ENCODE measurements around the gene GRAP2.
"Not testable (repeated sequence)": the region's sequence is repeated elsewhere in the genome, so short reads cannot be mapped to it uniquely, and the experiment has no call there.

The GRAP2 gene

GRCh38 chr22:39897841-39898240, 3.0 kb upstream of the GRAP2 start:
- no peak for DNase-seq (ENCODE audit: low spot score)

DNA sequence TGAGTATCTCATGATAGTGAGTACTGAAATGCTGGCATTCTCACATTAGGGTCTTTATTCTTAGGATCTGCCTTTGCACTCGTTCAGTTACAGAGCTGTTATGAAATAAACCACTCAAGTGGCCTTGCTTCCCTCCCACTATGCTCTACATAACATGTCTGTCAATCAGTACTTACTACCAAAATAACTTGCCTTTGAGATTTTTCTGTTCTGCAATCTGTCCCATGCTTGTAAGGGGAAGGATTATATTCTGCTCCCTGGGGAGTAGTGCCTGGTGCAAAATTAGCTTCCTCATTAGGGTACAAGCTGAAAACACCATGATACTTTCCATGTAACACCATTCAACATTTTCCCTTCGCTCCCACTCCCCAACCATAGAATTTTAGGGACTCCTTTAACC, 1.9 kb upstream of the GRAP2 start:
- no peak for DNase-seq (ENCODE audit: low spot score)

GRCh38 chr22:39901565-39902146, 772 bp downstream of the GRAP2 start:
- DNase-seq (ENCODE audit: low spot score): no peak

DNA sequence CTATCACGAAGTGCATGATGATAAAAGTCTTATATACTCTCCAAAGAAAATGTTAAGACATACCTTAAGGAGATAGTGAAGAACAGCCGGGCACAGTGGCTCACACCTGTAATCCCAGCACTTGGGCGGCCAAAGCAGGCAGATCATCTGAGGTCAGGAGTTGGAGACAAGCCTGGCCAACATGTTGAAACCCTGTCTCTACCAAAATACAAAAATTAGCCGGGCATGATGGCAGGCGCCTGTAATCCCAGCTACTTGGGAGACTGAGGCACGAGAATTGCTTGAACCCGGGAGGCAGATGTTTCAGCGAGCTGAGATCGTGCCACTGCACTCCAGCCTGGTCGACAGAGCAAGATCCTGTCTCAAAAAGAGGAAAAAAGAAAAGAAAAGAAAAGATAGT, 3.1 kb downstream of the GRAP2 start:
- not testable (repeated sequence) for DNase-seq (ENCODE audit: low spot score)

- no peak for DNase-seq (ENCODE audit: low spot score)
Observed at GRCh38 chr22:39904862-39905261, 4.0 kb downstream of the GRAP2 start.

DNA sequence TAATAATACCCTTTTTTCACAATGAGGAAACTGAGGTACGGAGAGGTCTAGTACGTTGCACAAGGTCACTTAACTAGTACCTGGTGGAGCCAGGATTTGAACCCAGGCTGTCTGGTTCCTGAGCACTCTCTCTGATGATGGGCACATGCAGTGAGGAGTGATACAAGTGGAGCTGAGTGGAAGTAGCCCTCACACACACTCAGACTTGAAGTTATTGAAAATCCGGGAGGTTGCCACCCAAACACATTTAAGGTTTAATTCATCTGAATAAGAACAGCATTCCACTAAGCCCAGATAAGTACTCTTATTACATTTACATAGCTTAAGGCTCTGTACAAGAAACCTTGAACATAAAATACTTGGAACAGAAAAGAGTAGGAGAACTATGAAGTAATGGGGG, 4.8 kb downstream of the GRAP2 start:
- DNase-seq (ENCODE audit: low spot score): no peak

- no peak for DNase-seq (ENCODE audit: low spot score)
Observed at GRCh38 chr22:39906207-39906606, 5.3 kb downstream of the GRAP2 start.

DNA sequence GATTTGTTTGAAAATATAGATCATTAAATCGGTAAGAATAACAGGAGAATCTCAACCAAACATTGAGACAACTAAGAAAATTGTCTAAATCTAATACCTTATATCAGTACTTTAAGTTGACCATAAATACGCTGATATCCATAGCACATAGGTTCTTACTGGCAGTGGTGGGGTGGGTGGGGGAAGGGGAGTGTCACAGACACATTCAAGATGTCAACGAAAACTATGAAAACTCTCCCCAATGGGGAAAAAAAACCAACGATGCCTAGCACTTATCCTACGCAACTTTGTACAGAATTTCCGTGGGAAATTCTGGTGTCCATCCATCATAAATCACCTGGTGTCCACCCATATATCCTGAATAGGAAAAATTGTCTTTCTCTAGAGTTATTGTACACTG, 6.2 kb downstream of the GRAP2 start:
- no peak for DNase-seq (ENCODE audit: low spot score)

GRCh38 chr22:39907605-39908097, 6.8 kb downstream of the GRAP2 start:
- no peak for DNase-seq (ENCODE audit: low spot score)

DNA sequence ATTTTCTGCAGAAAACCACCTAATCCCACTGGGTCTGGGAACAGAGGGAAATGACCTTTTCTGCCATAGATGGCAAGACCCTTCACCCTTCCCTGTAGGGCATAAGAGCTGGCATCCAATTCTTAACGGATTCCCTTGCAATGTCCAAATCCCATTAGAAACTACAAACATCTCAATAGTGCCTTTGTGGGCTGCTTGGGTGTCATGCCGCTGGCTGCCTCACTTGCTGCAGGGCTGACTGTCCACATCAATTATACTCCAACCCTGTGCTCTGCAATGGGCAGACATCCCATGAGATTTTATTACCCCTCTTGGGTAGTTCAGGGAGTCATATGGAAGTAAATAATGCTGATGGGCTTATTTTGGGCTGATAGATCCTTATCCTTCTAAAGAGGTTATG, 7.3 kb downstream of the GRAP2 start:
- DNase-seq (ENCODE audit: low spot score): no peak

- DNase-seq (ENCODE audit: low spot score): no peak
Observed at GRCh38 chr22:39908737-39909136, 7.9 kb downstream of the GRAP2 start.

DNA sequence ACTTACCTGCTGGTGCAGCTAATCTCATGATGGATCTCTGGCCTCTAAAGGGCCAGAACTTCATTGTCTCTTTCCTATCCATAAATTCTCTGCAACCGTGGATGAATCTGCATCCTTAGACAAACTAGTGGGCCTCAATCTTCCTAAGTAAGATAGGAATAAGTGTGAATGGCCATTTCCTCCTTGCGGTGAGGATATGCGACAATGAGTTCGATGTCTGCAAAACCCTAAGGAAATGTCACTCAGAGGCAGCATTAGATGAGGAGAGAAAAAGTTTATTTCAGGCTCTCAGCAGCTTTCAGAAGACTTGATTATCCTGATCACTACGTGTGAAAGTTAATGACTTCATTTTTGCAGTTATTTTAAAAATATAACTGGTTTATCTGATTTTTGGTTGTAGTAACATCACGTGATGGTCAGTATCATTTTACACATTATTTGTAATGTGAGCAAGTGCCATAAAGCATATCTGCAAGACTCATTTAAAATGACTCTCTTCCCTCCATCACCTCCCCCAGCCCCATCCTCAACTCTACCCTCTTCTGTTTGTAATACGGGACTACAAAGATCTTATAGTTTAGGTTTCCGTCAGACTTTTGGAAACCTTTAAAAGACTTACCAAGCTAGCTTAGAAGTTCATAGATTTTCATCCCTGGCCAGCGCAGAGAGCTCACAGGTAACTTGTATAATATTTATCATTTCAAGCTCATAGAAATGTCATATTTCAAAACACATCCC, 10.2 kb downstream of the GRAP2 start:
- DNase-seq (ENCODE audit: low spot score): no peak

DNA sequence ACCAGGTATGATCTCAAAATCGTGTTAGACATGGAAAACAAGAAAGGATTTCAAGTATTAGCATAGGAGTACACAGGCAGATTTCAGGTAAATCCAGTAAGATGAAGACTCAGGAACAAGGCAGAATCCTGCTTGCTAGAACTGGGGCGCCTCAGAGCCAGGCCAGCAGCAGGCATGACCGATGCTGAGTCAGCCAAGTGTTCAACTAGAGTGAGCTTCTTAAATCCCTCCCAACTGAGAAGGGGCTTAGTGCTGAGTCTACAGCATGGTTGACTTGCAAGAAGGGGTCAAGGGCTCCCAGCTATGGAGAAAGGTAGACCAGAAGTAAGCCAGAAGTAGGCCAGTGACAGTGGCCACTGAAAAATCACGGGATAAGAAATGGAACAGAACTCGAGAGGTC, 12.4 kb downstream of the GRAP2 start:
- DNase-seq (ENCODE audit: low spot score): no peak

GRCh38 chr22:39913886-39914285, 13.0 kb downstream of the GRAP2 start:
- no peak for DNase-seq (ENCODE audit: low spot score)

- no peak for DNase-seq (ENCODE audit: low spot score)
Observed at GRCh38 chr22:39914584-39914983, 13.7 kb downstream of the GRAP2 start.

GRCh38 chr22:39915295-39915726, 14.4 kb downstream of the GRAP2 start:
- DNase-seq (ENCODE audit: low spot score): no peak

DNA sequence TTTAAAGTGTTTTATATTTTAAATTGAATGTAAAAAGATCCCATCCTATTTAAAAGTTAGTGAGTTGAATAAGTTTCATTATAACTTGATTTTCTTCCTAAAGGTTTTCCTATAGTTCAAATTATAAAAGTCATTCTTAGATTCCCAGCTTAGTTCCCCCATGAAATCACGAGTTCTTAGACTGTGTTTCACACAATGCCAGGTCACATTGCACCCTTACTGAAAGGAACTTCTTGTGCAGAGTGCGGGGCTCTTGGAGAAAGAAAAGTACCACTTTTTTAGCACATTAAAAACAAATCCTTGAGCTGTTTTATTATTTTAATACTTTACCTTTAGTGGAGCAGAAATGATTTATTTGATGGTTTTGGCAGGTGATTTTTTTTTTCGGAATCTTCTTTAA, 15.6 kb downstream of the GRAP2 start:
- no peak for DNase-seq (ENCODE audit: low spot score)

DNA sequence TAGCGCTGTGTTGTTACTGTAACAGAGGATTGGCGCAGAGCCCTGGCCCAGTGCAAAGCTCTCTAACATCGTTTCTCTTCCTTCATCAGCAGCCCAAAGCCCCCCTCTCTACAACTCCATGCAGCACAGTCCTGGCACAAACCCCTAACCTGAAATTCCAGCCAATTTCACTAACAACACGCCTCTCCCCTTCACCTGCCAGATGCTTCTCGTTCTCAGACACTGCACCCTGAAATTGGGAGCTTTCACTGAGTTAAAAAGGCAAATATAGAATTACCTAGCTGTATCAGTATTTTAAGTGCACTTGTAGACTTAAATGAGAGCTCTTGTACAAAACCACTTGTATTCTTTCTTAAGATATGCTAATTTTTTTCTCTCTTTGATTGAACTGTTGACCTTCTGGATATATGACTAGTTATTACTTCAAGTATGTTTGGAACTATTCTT, 16.3 kb downstream of the GRAP2 start:
- DNase-seq (ENCODE audit: low spot score): no peak

GRCh38 chr22:39917776-39918495, 17.1 kb downstream of the GRAP2 start:
- peak; percentile 36 for DNase-seq (ENCODE audit: low spot score)

DNA sequence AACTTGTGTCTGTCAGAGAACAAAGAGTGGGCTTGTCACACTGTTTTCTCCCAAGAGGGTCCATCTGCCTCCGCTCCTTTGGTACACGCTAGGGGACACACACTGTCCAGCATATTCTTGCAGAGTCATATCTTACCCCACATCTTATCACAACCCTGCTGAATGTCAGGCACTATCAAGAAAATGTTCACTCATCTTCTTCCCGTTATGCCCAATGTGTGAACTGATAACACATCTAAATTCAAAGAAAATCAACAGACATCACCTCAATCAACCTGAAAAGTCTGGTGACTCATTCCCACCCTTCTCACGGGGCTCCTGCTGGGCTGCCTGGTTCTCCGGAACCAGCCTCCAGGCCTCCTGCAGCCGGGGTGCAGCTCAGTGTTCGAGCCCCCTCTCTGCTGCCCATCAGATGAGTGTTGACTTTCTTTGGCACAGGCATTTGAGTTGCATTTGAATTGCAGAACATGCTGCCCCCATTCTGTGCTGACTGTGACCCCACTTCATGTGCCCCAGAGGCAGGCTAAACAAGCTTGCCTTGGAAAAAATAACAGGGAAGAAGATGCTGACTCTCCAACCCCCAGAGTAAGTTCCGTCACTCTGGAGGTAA, 19.4 kb downstream of the GRAP2 start:
- peak; percentile 60 for DNase-seq (ENCODE audit: low spot score)

GRCh38 chr22:39923696-39924095, 22.8 kb downstream of the GRAP2 start:
- no peak for DNase-seq (ENCODE audit: low spot score)

- DNase-seq (ENCODE audit: low spot score): no peak
Observed at GRCh38 chr22:39924286-39924685, 23.4 kb downstream of the GRAP2 start.

- DNase-seq (ENCODE audit: low spot score): no peak
Observed at GRCh38 chr22:39925273-39925672, 24.4 kb downstream of the GRAP2 start.

All from hematopoietic multipotent progenitor cell treated with erythropoietin and hydrocortisone succinate and interleukin-3 and kit ligand, for 15 days (in vitro differentiated cells).